GM21526 (cell line): ENCODE data around the gene GNAO1.
"Not testable (repeated sequence)": the region's sequence is repeated elsewhere in the genome, so short reads cannot be mapped to it uniquely, and the experiment has no call there.

Experiments
- ATAC-seq: cut with Tn5 transposase; IDR thresholded peaks from one replicate; pipeline ENCODE4 v1.9.1; 2021; ENCODE audit warnings: moderate library complexity; ENCODE audit not compliant: unreplicated experiment, low FRiP score

The GNAO1 gene

DNA sequence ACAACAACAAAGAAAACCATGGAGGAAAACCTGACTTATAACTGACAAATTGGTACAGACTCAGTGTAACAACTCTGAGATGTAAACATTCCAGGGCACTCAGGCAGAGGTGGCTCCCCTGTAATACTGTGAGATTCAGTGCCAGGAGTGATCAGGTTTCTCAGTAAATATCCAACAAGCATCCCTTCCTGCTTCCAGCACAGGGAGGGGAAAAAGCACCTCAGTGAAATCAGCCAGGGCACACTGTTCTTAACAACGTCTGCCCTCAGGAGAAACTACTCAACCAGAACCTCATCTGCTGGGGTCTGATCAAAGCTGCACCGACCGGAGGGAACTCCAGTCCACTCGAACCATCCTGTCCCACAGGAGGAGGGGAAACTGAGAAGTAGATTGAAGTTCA, 181.7 kb downstream of the GNAO1 start:
- no peak for ATAC-seq

DNA sequence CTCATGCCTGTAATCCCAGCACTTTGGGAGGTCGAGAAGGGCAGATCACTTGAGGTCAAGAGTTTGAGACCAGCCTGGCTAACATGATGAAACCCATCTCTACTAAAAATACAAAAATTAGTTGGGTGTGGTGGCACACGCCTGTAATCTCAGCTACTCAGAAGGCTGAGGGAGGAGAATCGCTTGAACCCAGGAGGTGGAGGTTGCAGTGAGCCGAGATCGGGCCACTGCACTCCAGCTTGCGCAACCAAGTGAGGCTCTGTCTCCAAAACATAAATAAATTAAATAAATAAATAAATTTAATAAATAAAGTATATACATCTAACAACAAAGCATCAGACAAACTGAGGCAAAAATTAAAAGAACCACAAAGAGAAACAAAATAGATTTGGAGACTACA, 184.5 kb downstream of the GNAO1 start:
- ATAC-seq, result not testable (repeated sequence)

DNA sequence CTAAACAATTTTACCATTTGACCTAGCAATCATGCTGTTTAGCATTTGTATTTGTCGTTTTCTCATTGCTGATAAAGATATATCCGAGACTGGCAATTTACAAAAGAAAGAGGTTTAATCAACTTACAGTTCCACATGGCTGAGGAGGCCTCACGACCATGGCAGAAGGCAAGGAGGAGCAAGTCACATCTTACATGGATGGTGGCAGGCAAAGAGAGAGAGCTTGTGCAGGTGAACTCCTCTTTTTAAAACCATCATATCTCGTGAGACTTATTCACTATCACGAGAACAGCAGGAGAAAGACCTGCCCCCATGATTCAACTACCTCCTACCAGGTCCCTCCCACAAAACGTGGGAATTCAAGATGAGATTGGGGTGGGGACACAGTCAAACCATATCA, 187.8 kb downstream of the GNAO1 start:
- not testable (repeated sequence) for ATAC-seq

DNA sequence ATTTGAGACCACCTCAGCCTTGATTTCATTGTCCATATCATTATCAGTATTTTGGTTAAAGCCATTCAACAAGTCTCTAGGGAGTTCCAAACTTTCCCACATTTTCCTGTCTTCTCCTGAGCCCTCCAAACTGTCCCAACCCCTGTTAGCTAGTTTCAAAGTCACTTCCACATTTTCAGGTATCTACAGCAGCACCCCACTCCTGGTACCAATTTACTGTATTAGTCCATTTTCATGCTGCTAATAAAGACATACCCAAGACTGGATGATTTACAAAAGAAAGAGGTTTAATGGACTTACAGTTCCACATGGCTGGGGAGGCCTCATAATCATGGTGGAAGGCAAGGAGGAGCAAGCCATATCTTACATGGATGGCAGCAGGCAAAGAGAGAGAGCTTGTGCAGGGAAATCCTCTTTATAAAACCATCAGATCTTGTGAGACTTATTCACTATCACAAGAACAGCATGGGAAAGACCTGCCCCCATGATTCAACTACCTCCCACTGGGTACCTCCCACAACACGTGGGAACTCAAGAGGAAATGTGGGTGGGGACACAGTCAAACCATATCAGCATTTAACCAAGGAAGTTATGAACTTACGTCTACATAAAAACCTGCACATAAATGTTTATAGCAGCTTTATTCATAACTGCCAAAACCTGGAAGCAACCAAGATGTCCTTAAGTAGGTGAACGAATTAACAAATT, 189.6 kb downstream of the GNAO1 start:
- not testable (repeated sequence) for ATAC-seq

DNA sequence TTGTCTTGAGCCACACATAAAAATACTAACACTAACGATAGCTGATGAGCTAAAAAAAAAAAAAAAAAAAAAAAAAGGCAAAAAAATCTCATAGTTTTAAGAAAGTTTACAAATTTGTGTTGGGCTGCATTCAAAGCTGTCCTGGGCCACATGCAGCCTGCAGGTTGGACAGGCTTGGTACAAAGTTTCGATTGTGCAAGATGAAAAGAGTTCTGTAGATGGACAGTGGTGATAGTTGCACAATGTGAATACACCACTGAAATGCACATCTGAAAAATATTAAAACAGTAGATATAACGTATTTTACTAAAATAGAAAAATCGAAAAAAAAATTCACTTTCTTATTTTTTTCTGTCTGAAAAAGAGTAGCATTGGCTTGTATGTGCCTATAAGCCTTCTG, 191.2 kb downstream of the GNAO1 start:
- ATAC-seq, result no peak

DNA sequence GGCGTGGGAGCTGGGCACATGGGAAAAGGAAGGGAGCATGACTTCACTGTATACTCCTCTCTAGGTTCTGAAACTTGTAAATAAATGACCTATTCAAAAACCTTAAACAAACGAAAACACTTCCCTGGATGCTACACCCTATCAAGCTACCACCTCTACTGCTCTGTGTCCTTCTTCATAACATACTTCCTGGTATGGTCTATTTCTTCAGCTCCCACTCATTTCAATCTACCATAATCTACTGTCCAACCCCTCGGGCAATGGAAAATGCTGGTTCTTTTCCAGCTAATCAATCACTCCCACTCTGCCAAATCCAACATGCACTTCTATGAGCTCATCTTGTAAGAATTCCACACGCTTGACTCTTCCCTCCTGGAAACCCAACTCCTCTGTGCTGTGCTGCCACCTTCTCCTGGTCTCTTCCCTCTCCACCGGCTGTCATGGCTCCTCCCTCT, 191.6 kb downstream of the GNAO1 start:
- no peak for ATAC-seq

DNA sequence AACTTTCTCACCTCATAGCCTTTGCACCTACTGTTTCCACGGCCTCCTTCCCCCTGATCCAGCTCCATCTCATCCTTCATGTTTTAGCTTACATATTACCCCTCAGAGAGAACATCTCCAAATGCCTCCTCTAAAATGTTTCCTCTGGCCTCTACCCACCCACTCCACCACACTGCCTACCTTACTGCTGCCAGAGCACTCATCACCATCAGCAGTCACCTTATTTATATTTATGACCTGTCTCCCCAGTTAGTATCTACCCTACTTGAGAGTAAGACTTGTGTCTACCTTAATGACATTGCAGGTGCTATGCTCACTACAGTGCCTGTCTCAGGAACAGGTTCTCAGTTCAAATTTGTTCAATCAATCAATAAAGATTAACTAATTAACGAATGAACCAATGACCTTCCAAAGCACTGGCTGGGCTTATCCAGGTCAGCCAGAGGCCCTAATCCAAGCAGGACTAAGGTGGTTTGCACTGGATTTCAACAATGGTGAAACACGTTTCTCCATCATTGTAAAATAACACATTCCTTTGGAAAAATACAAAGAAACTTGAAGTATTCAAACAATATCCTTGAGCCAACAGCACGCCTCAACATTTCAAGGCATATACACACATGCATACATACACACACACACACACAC, 192.9 kb downstream of the GNAO1 start:
- ATAC-seq, result no peak

DNA sequence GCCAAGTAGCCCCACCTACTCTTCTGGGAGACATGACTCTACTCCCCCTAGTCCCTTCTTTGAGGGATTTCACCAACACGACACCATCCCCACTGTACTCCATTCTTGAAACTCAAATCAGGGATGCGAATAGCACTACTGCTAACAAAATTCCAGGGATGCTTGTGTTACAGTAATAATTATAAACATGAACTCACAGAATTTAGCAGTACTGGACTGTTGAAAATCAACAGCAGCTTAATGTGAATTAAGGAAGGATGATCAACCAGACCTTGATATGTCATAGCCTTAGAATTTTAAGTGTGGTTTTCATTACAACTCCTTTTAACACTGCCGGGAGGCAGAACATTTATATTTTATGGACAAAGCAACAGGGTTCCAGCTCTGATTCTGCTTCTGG, 196.1 kb downstream of the GNAO1 start:
- no peak for ATAC-seq

DNA sequence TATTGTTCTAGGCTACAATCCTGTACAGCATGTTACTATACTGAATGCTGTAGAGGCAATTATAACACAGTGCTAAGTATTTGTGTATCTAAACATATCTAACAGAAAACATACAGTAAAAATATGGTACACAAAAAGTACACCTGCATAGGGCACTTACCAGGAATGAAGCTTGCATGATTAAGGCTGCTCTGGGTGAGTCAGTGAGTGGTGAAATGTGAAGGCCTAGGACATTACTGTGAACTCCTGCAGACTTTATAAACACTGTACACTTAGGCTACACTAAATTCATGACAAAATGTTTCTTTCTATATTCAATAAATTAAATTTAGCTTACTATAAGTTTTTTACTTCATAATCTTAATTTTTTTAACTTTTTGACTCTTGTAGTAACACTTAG, 196.9 kb downstream of the GNAO1 start:
- ATAC-seq, result no peak

DNA sequence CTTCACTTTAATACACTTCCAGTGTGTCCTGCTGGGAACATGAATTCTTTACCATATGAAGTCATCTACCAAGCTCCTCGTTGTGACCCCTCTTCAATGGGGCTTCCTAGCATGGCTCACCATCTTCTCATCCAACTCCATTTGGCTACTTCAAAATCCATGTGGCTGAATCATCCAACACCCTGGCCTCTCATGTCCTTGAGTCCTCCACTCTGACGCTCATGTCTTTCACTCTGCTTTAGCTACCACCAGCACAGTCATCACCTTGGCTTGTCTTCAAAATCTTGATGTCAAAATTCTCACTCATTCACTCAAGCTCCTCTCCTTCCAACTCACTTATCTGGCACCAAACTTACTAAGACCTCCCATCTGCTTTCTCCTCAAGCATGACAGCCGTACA, 198.3 kb downstream of the GNAO1 start:
- ATAC-seq, result no peak

DNA sequence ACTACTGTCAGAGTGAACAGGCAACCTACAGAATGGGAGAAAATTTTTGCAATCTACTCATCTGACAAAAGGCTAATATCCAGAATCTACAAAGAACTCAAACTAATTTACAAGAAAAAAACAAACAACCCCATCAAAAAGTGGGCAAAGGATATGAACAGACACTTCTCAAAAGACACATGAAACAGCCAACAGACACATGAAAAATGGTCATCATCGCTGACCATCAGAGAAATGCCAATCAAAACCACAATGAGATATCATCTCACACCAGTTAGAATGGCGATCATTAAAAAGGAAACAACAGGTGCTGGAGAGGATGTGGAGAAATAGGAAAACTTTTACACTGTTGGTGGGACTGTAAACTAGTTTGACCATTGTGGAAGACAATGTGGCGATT, 205.4 kb downstream of the GNAO1 start:
- ATAC-seq, result not testable (repeated sequence)

DNA sequence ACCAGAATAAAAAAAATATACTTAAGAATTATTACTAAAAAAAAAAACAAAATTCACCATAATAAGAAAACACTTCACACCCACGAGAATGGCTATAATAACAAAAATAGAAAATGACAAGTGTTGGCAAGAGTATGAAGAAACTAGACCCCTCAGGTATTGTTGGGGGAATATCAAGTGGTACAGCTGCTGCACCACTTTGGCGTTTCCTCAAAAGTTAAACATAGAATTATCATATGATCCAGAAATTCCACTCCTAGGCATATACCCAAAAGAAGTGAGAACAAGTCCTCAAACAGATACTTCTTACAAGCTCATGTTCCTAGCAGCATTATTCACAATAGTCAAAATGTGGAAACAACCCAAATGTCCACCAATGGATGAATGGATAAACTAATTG, 207.8 kb downstream of the GNAO1 start:
- no peak for ATAC-seq

DNA sequence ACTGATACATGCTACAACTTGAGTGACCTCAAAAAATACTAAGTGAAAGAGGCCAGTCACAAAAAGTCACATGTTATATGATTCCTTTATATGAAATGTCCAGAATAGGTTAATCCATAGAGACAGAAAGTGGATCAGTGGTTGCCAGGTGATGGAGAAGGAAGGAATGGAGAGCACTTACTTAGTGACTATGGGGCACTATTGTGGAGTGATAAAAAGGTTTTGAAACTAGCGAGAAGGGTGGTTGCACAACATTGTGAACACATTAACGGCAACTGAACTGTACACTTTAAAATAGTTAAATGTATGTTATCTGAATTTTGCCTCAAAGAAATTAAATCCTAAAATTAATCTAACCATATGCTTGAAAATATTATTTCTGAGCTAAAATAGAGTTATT, 208.2 kb downstream of the GNAO1 start:
- no peak for ATAC-seq

DNA sequence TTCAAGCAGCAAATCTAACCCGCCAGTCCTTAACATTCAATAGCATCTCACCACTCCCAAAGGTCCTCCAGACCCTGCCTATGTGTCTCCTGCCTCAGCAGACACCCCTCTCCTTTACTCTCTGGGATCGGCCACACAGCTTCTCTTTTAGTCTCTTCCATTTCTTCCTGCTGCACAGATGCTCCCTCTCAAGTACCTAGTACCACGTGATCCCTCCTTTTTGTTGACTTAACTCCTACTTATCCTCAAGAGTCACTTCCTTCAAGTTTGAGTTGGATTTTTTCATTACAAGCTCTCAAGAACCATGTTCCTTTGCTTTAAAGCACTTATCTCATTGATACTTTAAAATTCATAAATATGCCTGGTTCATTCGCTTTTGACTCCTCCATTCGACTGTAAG, 209.2 kb downstream of the GNAO1 start:
- ATAC-seq, result no peak

DNA sequence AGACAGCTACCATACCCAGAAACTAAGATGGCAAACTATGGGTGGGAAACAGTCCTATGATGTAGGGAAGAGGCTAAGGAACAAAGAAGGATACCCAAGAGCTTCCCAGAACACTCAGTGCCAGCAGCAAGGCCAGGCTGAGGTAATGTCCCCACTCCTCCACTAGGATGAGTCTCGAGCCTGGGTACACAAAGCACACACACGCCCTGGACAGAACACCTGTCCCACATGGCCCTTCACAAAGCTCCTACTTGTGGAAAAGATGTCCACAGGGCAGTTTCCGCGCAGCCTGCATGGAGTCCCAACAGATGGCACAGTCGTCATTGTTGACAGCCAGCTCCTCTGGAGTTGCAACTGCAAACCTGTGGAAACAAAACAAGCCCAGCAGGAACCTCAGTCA, 210.2 kb downstream of the GNAO1 start:
- no peak for ATAC-seq

DNA sequence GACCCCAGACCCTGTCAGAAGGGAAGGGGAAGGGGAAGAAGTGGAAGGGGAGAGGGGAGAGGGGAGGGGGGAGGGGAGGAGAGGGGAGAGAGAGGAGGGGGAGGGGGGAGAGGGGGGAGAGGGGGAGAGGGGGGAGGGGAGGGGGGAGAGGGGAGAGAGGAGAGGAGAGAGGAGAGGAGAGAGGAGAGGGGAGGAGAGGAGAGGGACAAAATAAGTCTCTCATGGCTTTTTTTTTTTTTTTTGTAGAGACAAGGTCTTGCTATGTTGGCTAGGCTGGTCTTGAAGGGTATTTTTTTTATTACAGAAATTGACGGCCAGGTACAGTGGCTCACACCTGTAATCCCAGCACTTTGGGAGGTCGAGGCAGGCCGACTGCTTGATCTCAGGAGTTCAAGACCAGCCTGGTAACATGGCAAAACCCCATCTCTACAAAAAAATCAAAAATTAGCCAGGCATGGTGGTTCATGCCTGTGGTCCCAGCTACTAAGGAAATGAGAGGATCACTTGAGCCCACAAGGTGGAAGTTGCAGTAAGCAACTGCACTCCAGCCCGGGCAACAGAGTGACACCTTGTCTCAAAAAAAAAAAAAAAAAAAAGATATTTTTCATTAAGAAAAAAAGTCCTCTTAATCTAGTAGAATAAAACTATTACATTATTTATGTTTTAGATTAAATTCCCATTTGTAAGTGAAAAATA, 214.8 kb downstream of the GNAO1 start:
- ATAC-seq, result no peak
